ENCODE measurements around the gene COX6A1.

GRCh38 chr12:120402217-120402616 is 35.7 kb upstream of the COX6A1 start:
- TF ChIP-seq CTCF (IDR thresholded peaks at IDR 0.05) (no peak), POLR2AphosphoS5 (IDR thresholded peaks at IDR 0.05) (no peak), EP300 (IDR thresholded peaks at IDR 0.05) (no peak), POLR2A (IDR thresholded peaks at IDR 0.05) (no peak)

All from stomach (tissue), 4 donors.